Neuronal stem cell (in vitro differentiated cells): ENCODE measurements around the gene DSTYK.

Experiments
- DNase-seq: peaks from one replicate; pipeline ENCODE4 v3.0.0-alpha.2; 2013; ENCODE audit warnings: low spot score
- H2AFZ ChIP-seq: one replicate; pipeline ENCODE4 v1.6.1; 2013; ENCODE audit warnings: mild to moderate bottlenecking, low read length, inconsistent platforms
- H2AK5ac ChIP-seq: 2 replicates; pipeline ENCODE4 v1.6.1; 2013; ENCODE audit warnings: low read depth, mild to moderate bottlenecking, inconsistent platforms, low read length, moderate library complexity, mixed read lengths
- H2BK120ac ChIP-seq: 2 replicates; pipeline ENCODE4 v1.6.1; 2013; ENCODE audit warnings: low read depth, mild to moderate bottlenecking, inconsistent platforms, low read length, moderate library complexity, mixed read lengths
- H2BK12ac ChIP-seq: one replicate; pipeline ENCODE4 v1.6.1; 2013; ENCODE audit warnings: low read length, inconsistent platforms
- H2BK15ac ChIP-seq: 2 replicates; pipeline ENCODE4 v1.6.1; 2013; ENCODE audit warnings: mild to moderate bottlenecking, low read length, inconsistent platforms, mixed read lengths
- H2BK5ac ChIP-seq: one replicate; pipeline ENCODE4 v1.6.1; 2013; ENCODE audit warnings: inconsistent platforms, mild to moderate bottlenecking, low read length, moderate library complexity
- H3K14ac ChIP-seq: one replicate; pipeline ENCODE4 v1.6.1; 2013; ENCODE audit warnings: low read length, inconsistent platforms
- H3K18ac ChIP-seq: 2 replicates; pipeline ENCODE4 v1.6.1; 2013; ENCODE audit warnings: low read length, inconsistent platforms
- H3K23ac ChIP-seq: 2 replicates; pipeline ENCODE4 v1.6.1; 2013; ENCODE audit warnings: low read depth, mild to moderate bottlenecking, mixed read lengths, low read length, inconsistent platforms; ENCODE audit not compliant: poor library complexity
- H3K27ac ChIP-seq: replicated peaks from 3 replicates; pipeline ENCODE4 v1.5.1; 2013; ENCODE audit warnings: low read length, inconsistent platforms
- H3K27me3 ChIP-seq, 3 experiments: 2 replicates each; pipeline ENCODE4 v1.6.1; 2013; ENCODE audit warnings: low read length in 3 of 3, mild to moderate bottlenecking in 2 of 3, inconsistent platforms in 1 of 3, low read depth in 1 of 3, mixed read lengths in 1 of 3, moderate library complexity in 1 of 3; ENCODE audit not compliant: control insufficient read depth in 3 of 3, insufficient read depth in 3 of 3
- H3K36me3 ChIP-seq, 2 donors: replicated peaks in 1 of 2; 2 replicates each; pipeline ENCODE4 v1.6.1; 2013; ENCODE audit warnings: low read length in 2 of 2; ENCODE audit not compliant: control insufficient read depth in 2 of 2, insufficient read depth in 2 of 2
- H3K4ac ChIP-seq: 2 replicates; pipeline ENCODE4 v1.6.1; 2013; ENCODE audit warnings: inconsistent platforms, mild to moderate bottlenecking, low read length, moderate library complexity
- H3K4me1 ChIP-seq, 2 donors: 1 replicate in 1 of 2; 2 replicates in 1 of 2; pipeline ENCODE4 v1.6.1; 2013; ENCODE audit warnings: low read length in 2 of 2, low read depth in 1 of 2; ENCODE audit not compliant: control insufficient read depth in 2 of 2, insufficient read depth in 1 of 2
- H3K4me2 ChIP-seq: one replicate; pipeline ENCODE4 v1.6.1; 2013; ENCODE audit warnings: mild to moderate bottlenecking, low read length, inconsistent platforms; ENCODE audit not compliant: insufficient read depth, poor library complexity, severe bottlenecking
- H3K4me3 ChIP-seq, 2 donors: 2 replicates each; pipeline ENCODE4 v1.5.1; 2013; ENCODE audit warnings: low read length in 2 of 2, mild to moderate bottlenecking in 2 of 2, inconsistent platforms in 1 of 2, moderate library complexity in 1 of 2
- H3K79me1 ChIP-seq: one replicate; pipeline ENCODE4 v1.6.1; 2013; ENCODE audit warnings: low read depth, mild to moderate bottlenecking, inconsistent platforms, low read length, moderate library complexity
- H3K9ac ChIP-seq: one replicate; pipeline ENCODE4 v1.6.1; 2013; ENCODE audit warnings: mild to moderate bottlenecking, low read depth, low read length, inconsistent platforms; ENCODE audit not compliant: poor library complexity
- H3K9me3 ChIP-seq, 2 donors: replicated peaks in 1 of 2; 2 replicates each; pipeline versions ENCODE3 to v1.6.1; 2013; ENCODE audit warnings: low read length in 2 of 2, mild to moderate bottlenecking in 2 of 2, inconsistent platforms in 1 of 2, low read depth in 1 of 2, mixed read lengths in 1 of 2, moderate library complexity in 1 of 2; ENCODE audit not compliant: control insufficient read depth in 2 of 2, insufficient read depth in 1 of 2
- H4K8ac ChIP-seq: one replicate; pipeline ENCODE4 v1.6.1; 2013; ENCODE audit warnings: low read depth, mild to moderate bottlenecking, inconsistent platforms, low read length, moderate library complexity
- H4K91ac ChIP-seq: one replicate; pipeline ENCODE4 v1.6.1; 2013; ENCODE audit warnings: low read length, low read depth, mild to moderate bottlenecking, inconsistent platforms; ENCODE audit not compliant: poor library complexity
- WGBS, 2 donors: extraction: QIAGEN DNeasy Blood & Tissue Kit; methylation state at CpG; one replicate each; pipeline ENCODE4 v1.1.7; 2013; ENCODE audit warnings: missing lambda C conversion rate in 2 of 2, mixed read lengths in 1 of 2; ENCODE audit not compliant: insufficient read length in 2 of 2, insufficient replicate concordance in 1 of 2; ENCODE audit errors: extremely low coverage in 2 of 2; 5-methylcytosine and 5-hydroxymethylcytosine counted together

The DSTYK gene

DNA sequence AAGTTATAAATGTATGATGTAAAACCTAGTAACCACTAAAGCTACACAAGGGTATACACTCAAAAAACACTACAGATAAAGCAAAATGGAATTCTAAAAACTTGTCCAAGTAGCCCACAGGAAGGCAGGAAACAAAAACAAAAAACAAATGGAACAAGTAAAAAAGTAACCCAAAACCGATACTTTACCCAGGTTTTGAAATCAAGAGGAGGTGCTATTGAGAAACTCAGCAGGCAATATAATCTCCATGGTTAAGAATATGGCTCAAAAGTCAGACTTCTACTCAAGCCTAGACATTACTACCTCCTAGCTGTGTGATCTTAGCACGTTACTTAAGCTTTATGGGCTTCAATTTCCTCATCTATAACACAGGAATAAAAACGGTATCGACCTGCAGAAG, 103.0 kb downstream of the DSTYK start:
- Histone ChIP-seq H2AK5ac (no peak overlapping the region), H2BK12ac (no peak overlapping the region), H2BK15ac (no peak overlapping the region), H3K4me2 (no peak overlapping the region), H4K8ac (no peak overlapping the region), H3K27ac (no peak overlapping the region), H3K36me3 (peaks cover 8 to 91% of the 10 kb centered on the region in 2 donors), H2BK120ac (no peak overlapping the region), H3K27me3 (no peaks in the 10 kb centered on the region), H2BK5ac (no peak overlapping the region), H3K4me1 (no peaks in the 10 kb centered on the region), H3K14ac (no peak overlapping the region), H4K91ac (no peak overlapping the region), H3K18ac (no peak overlapping the region), H3K9ac (no peak overlapping the region), H3K4ac (no peak overlapping the region), H3K23ac (no peak overlapping the region), H3K79me1 (no peaks in the 10 kb centered on the region), H3K4me3 (no peak overlapping the region), H2AFZ (no peak overlapping the region), H3K9me3 (no peaks in the 10 kb centered on the region)
- DNase-seq = no peak
- WGBS, 2 donors = no CpG with 5 or more reads among the region's 4 CpGs

DNA sequence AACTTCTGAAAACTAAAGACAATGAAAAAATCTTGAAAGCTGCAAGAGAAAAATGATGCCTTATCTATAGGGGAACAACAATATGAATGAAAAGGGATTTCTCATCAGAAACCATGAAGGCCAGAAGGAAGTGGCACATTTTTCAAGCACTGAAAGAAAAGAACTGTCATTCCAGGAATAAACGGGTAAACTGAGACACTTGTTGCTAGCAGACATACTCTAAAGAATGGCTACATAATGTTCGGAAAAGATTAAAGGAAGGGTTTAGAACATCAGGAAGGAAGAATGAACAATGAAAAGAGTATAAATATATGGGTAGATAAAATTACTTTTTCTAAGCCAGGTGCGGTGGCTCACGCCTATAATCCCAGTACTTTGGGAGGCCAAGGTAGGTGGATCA, 104.2 kb downstream of the DSTYK start:
- WGBS, 2 donors = no CpG with 5 or more reads among the region's 4 CpGs

DNA sequence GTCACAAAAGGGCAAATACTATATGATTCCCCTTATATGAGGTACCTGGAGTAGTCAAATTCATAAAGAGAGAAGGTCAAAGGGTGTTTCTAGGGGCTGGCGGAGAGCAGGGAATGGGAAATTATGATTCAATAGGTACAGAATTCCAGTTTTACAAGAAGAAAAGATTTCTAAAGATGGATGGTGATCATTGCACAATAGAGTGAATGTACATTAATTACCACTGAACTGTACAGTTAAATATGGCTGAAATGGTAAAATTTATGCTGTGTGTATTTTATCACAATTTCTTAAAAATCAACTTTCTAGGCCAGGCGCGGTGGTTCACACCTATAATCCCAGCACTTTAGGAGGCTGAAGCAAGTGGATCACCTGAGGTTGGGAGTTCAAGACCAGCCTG, 109.1 kb downstream of the DSTYK start:
- Histone ChIP-seq H3K9me3 (no peaks in the 10 kb centered on the region), H2BK15ac (no peak overlapping the region), H3K4me3 (no peak overlapping the region), H2BK120ac (no peak overlapping the region), H4K8ac (no peak overlapping the region), H3K27ac (no peak overlapping the region), H3K18ac (no peak overlapping the region), H3K14ac (no peak overlapping the region), H2BK12ac (no peak overlapping the region), H3K4me2 (no peak overlapping the region), H4K91ac (no peak overlapping the region), H3K23ac (no peak overlapping the region), H3K36me3 (peaks cover 15 to 98% of the 10 kb centered on the region in 2 donors), H3K4me1 (no peaks in the 10 kb centered on the region), H3K9ac (no peak overlapping the region), H3K27me3 (no peaks in the 10 kb centered on the region), H3K4ac (no peak overlapping the region), H2BK5ac (no peak overlapping the region), H3K79me1 (no peaks in the 10 kb centered on the region), H2AK5ac (no peak overlapping the region), H2AFZ (no peak overlapping the region)
- whole genome bisulfite sequencing, 2 donors = no CpG with 5 or more reads among the region's 3 CpGs
- no peak for DNase-seq

More for the DNA sequence above, 104.2 kb downstream of the DSTYK start:
- H2BK5ac ChIP-seq = no peak overlapping the region
- H3K36me3 ChIP-seq = peaks cover 8 to 91% of the 10 kb centered on the region in 2 donors
- no peak for DNase-seq
- no peak overlapping the region for H3K14ac ChIP-seq
- H3K27ac ChIP-seq = no peak overlapping the region
- H2BK120ac ChIP-seq = no peak overlapping the region
- no peak overlapping the region for H3K23ac ChIP-seq
- H2BK15ac ChIP-seq = no peak overlapping the region
- no peak overlapping the region for H3K18ac ChIP-seq
- H3K9ac ChIP-seq = no peak overlapping the region
- no peaks in the 10 kb centered on the region for H3K79me1 ChIP-seq
- no peak overlapping the region for H2AFZ ChIP-seq
- H4K91ac ChIP-seq = no peak overlapping the region
- H3K4me2 ChIP-seq = no peak overlapping the region
- no peak overlapping the region for H3K4ac ChIP-seq
- H3K9me3 ChIP-seq = no peaks in the 10 kb centered on the region
- H3K27me3 ChIP-seq = no peaks in the 10 kb centered on the region
- H3K4me1 ChIP-seq = no peaks in the 10 kb centered on the region
- H3K4me3 ChIP-seq = no peak overlapping the region
- no peak overlapping the region for H2AK5ac ChIP-seq
- no peak overlapping the region for H4K8ac ChIP-seq
- H2BK12ac ChIP-seq = no peak overlapping the region

DNA sequence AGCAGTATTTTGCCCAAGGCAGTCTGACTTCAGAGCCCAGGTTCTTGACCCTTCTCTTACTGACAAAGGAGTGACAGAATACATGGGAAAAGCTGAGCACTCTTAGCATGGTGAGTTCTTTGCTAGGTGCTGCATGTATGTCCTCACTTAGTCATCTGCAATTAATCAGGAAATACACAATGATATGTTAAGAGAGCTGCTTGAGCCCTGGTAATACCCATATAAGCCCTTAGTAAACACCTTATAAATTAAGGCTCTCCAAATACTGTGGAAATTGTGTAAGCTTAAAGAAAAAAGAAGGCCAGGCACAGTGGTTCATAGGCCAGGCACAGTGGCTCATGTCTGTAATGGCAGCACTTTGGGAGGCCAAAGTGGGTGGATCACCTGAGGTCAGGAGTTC, 113.3 kb downstream of the DSTYK start:
- H3K27me3 ChIP-seq = no peaks in the 10 kb centered on the region
- peaks cover 21 to 95% of the 10 kb centered on the region in 2 donors for H3K36me3 ChIP-seq
- H4K8ac ChIP-seq = no peak overlapping the region

More for the DNA sequence above, 113.3 kb downstream of the DSTYK start:
- no peaks in the 10 kb centered on the region for H3K9me3 ChIP-seq
- H4K91ac ChIP-seq = no peak overlapping the region
- no peak overlapping the region for H3K4me2 ChIP-seq
- H2BK5ac ChIP-seq = no peak overlapping the region
- H2BK15ac ChIP-seq = no peak overlapping the region
- DNase-seq = no peak
- no peak overlapping the region for H2BK12ac ChIP-seq
- H3K79me1 ChIP-seq = no peaks in the 10 kb centered on the region
- H3K4ac ChIP-seq = no peak overlapping the region
- no peaks in the 10 kb centered on the region for H3K4me1 ChIP-seq
- no peak overlapping the region for H3K4me3 ChIP-seq
- H3K14ac ChIP-seq = no peak overlapping the region
- no peak overlapping the region for H3K23ac ChIP-seq
- H3K18ac ChIP-seq = no peak overlapping the region
- no peak overlapping the region for H3K27ac ChIP-seq
- H2AK5ac ChIP-seq = no peak overlapping the region
- H3K9ac ChIP-seq = no peak overlapping the region
- H2BK120ac ChIP-seq = no peak overlapping the region
- H2AFZ ChIP-seq = no peak overlapping the region
